Limb (tissue), 2 donors: ENCODE data around the gene SHISAL1.

Experiments used
- DNase-seq, 2 donors: peaks; one replicate each; pipeline ENCODE4 v3.0.0-alpha.2; 2016; ENCODE audit errors: extremely low spot score in 2 of 2

SHISAL1 gene

GRCh38 chr22:44211256-44211945, 101.3 kb downstream of the SHISAL1 start:
- DNase-seq, result peak in 1 of 2 donors; percentile 1

- peak in 1 of 2 donors; percentile 8 for DNase-seq
Measured at GRCh38 chr22:44210722-44211121, 102.0 kb downstream of the SHISAL1 start.

- DNase-seq, result no peak
Measured at GRCh38 chr22:44209343-44209742, 103.4 kb downstream of the SHISAL1 start.

GRCh38 chr22:44207981-44208317, 104.8 kb downstream of the SHISAL1 start:
- DNase-seq, result no peak

GRCh38 chr22:44207173-44207980, 105.4 kb downstream of the SHISAL1 start:
- no peak for DNase-seq

- DNase-seq, result no peak
Measured at GRCh38 chr22:44206696-44207095, 106.1 kb downstream of the SHISAL1 start.

GRCh38 chr22:44206330-44206645, 106.5 kb downstream of the SHISAL1 start:
- DNase-seq, result no peak

- no peak for DNase-seq
Measured at GRCh38 chr22:44205516-44206329, 107.0 kb downstream of the SHISAL1 start.

GRCh38 chr22:44204739-44205515, 107.8 kb downstream of the SHISAL1 start:
- no peak for DNase-seq

- DNase-seq, result no peak
Measured at GRCh38 chr22:44203203-44203602, 109.5 kb downstream of the SHISAL1 start.

- DNase-seq, result no peak
Measured at GRCh38 chr22:44202261-44202789, 110.4 kb downstream of the SHISAL1 start.

GRCh38 chr22:44201665-44202064, 111.1 kb downstream of the SHISAL1 start:
- no peak for DNase-seq

GRCh38 chr22:44200855-44201550, 111.7 kb downstream of the SHISAL1 start:
- no peak for DNase-seq

- no peak for DNase-seq
Measured at GRCh38 chr22:44200451-44200850, 112.3 kb downstream of the SHISAL1 start.

- no peak for DNase-seq
Measured at GRCh38 chr22:44199866-44200265, 112.9 kb downstream of the SHISAL1 start.

GRCh38 chr22:44199164-44199563, 113.6 kb downstream of the SHISAL1 start:
- no peak for DNase-seq

GRCh38 chr22:44197271-44197670, 115.5 kb downstream of the SHISAL1 start:
- DNase-seq, result no peak

- no peak for DNase-seq
Measured at GRCh38 chr22:44196731-44197131, 116.0 kb downstream of the SHISAL1 start.

GRCh38 chr22:44196241-44196640, 116.5 kb downstream of the SHISAL1 start:
- DNase-seq, result no peak

GRCh38 chr22:44195189-44195871, 117.4 kb downstream of the SHISAL1 start:
- DNase-seq, result no peak
